ENCODE data around the gene POU2F1. TPM values are rescaled to one million over a fixed set of nuclear protein-coding genes. Genes with fewer than 3 reads are reported as not detected.

Gene POU2F1
- total and polyA plus RNA-seq, 5 donors from 2014 or later: 5.2 to 35.3 (median 10.0) TPM

- Mint-ChIP-seq H3K36me3 (no peaks in the 10 kb centered on the region), H3K9me3 (peaks cover 0 to 7% (median 0%) of the 10 kb centered on the region in 7 donors), H3K27me3 (peaks cover 39% of the 10 kb centered on the region), H3K4me3 (no peak overlapping the region), H3K27ac (no peak overlapping the region), H3K4me1 (peaks cover 0 to 5% (median 0%) of the 10 kb centered on the region in 4 donors)
- no peaks in the 10 kb centered on the region for H3K4me1 ChIP-seq (ENCODE audit: control insufficient read depth, insufficient read depth, low read length, poor library complexity, severe bottlenecking)
- peaks cover 5% of the 10 kb centered on the region for H3K27me3 ChIP-seq (ENCODE audit: control insufficient read depth, insufficient read depth, low read length)
- no peak overlapping the region for H3K4me3 ChIP-seq (ENCODE audit: low read depth, low read length)
- H3K36me3 ChIP-seq (ENCODE audit: control insufficient read depth, insufficient read depth, low read length): no peaks in the 10 kb centered on the region
- DNase-seq (no peak), ATAC-seq (ENCODE audit: low read depth in 2 of 2) (no peak)
- no peaks in the 10 kb centered on the region for H3K9me3 ChIP-seq (ENCODE audit: control insufficient read depth in 2 of 2, low read length in 2 of 2)
- H3K27ac ChIP-seq (ENCODE audit: insufficient read depth, low read length, poor library complexity, severe bottlenecking): no peak overlapping the region
Measured at GRCh38 chr1:167185062-167185461, 35.6 kb upstream of the POU2F1 start.

DNA sequence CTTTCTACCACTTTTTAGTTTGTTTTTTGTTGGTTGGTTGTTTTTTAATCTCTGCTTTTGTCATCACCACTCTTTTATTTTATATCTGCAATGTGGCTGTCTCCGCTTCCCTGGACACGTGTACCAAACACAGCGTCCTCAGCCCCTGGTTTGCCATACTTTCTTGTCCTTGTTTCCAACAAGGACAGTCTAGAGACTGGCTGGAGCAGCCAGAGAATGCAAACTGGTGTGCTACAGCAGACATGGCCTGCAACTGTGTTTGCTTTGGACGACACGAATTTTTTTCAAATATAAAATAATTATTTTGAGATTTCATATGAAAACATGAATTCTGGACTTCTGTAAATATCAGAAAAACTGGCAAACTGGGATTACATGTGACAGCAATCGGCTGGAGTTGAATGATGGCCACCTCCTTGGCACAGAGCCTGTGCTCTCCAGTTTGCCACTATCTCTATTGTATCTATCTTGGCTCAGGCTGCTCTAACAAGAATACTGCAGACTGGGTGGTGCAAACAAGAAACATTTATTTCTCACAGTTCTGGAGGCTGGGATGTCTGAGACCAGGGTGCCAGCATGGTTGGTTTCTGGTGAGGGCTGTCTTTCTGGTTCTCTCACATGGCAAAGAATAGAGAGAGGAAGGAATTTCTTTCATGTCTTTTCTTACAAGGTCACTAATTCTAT is 34.6 kb upstream of the POU2F1 start:
- Mint-ChIP-seq H3K4me1 (peaks cover 0 to 5% (median 0%) of the 10 kb centered on the region in 4 donors), H3K4me3 (no peak overlapping the region), H3K27ac (no peak overlapping the region), H3K36me3 (no peaks in the 10 kb centered on the region), H3K27me3 (peaks cover 42% of the 10 kb centered on the region), H3K9me3 (peaks cover 0 to 6% (median 0%) of the 10 kb centered on the region in 7 donors)
- DNase-seq (no peak), ATAC-seq (ENCODE audit: low read depth in 2 of 2) (no peak)
- Histone ChIP-seq H3K36me3 (ENCODE audit: control insufficient read depth, insufficient read depth, low read length) (no peaks in the 10 kb centered on the region), H3K9me3 (ENCODE audit: control insufficient read depth in 2 of 2, low read length in 2 of 2) (no peaks in the 10 kb centered on the region), H3K27me3 (ENCODE audit: control insufficient read depth, insufficient read depth, low read length) (peaks cover 2% of the 10 kb centered on the region), H3K4me3 (ENCODE audit: low read depth, low read length) (no peak overlapping the region), H3K4me1 (ENCODE audit: control insufficient read depth, insufficient read depth, low read length, poor library complexity, severe bottlenecking) (no peaks in the 10 kb centered on the region), H3K27ac (ENCODE audit: insufficient read depth, low read length, poor library complexity, severe bottlenecking) (no peak overlapping the region)

GRCh38 chr1:167186771-167187170 is 33.9 kb upstream of the POU2F1 start:
- peaks cover 0 to 6% (median 0%) of the 10 kb centered on the region in 7 donors for H3K9me3 Mint-ChIP-seq
- ATAC-seq (ENCODE audit: low read depth in 2 of 2): no peak
- Histone ChIP-seq H3K4me3 (ENCODE audit: low read depth, low read length) (no peak overlapping the region), H3K9me3 (ENCODE audit: control insufficient read depth in 2 of 2, low read length in 2 of 2) (no peaks in the 10 kb centered on the region), H3K27me3 (ENCODE audit: control insufficient read depth, insufficient read depth, low read length) (peaks cover 2% of the 10 kb centered on the region), H3K27ac (ENCODE audit: insufficient read depth, low read length, poor library complexity, severe bottlenecking) (no peak overlapping the region), H3K36me3 (ENCODE audit: control insufficient read depth, insufficient read depth, low read length) (no peaks in the 10 kb centered on the region), H3K4me1 (ENCODE audit: control insufficient read depth, insufficient read depth, low read length, poor library complexity, severe bottlenecking) (no peaks in the 10 kb centered on the region)
- peaks cover 46% of the 10 kb centered on the region for H3K27me3 Mint-ChIP-seq
- peaks cover 0 to 5% (median 0%) of the 10 kb centered on the region in 4 donors for H3K4me1 Mint-ChIP-seq
- no peak overlapping the region for H3K27ac Mint-ChIP-seq
- DNase-seq: no peak
- no peak overlapping the region for H3K4me3 Mint-ChIP-seq
- H3K36me3 Mint-ChIP-seq: no peaks in the 10 kb centered on the region

DNA sequence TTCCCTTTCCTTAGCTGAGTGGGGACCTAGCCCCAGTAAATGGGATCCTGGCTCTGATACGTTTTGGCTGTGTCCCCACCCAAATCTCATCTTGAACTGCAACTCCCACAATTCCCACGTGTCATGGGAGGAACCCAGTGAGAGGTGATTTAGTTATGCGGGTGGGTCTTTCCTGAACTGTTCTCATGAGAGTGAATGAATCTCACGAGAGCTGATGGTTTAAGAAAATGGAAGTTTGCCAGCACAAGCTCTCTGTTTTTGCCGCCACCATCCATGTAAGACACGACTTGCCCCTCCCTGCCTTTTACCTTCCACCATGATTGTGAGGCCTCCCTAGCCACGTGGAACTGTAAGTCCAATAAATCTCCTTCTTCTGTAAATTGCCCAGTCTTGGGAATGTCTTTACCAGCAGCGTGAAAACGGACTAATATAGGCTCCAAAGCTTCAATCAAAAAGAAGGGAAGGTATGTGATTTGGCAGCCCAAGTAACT is 29.9 kb upstream of the POU2F1 start:
- H3K27ac Mint-ChIP-seq: no peak overlapping the region
- H3K4me1 Mint-ChIP-seq: peaks cover 0 to 5% (median 0%) of the 10 kb centered on the region in 4 donors
- H3K4me3 Mint-ChIP-seq: no peak overlapping the region
- peaks cover 5% of the 10 kb centered on the region for H3K27me3 ChIP-seq (ENCODE audit: control insufficient read depth, insufficient read depth, low read length)
- no peaks in the 10 kb centered on the region for H3K9me3 ChIP-seq (ENCODE audit: control insufficient read depth in 2 of 2, low read length in 2 of 2)
- H3K4me3 ChIP-seq (ENCODE audit: low read depth, low read length): no peak overlapping the region
- no peaks in the 10 kb centered on the region for H3K4me1 ChIP-seq (ENCODE audit: control insufficient read depth, insufficient read depth, low read length, poor library complexity, severe bottlenecking)
- peaks cover 0 to 3% (median 0%) of the 10 kb centered on the region in 7 donors for H3K9me3 Mint-ChIP-seq
- no peak for DNase-seq
- H3K27me3 Mint-ChIP-seq: peaks cover 59% of the 10 kb centered on the region
- H3K36me3 Mint-ChIP-seq: no peaks in the 10 kb centered on the region
- no peak overlapping the region for H3K27ac ChIP-seq (ENCODE audit: insufficient read depth, low read length, poor library complexity, severe bottlenecking)
- no peak for ATAC-seq (ENCODE audit: low read depth in 2 of 2)
- H3K36me3 ChIP-seq (ENCODE audit: control insufficient read depth, insufficient read depth, low read length): no peaks in the 10 kb centered on the region

DNA sequence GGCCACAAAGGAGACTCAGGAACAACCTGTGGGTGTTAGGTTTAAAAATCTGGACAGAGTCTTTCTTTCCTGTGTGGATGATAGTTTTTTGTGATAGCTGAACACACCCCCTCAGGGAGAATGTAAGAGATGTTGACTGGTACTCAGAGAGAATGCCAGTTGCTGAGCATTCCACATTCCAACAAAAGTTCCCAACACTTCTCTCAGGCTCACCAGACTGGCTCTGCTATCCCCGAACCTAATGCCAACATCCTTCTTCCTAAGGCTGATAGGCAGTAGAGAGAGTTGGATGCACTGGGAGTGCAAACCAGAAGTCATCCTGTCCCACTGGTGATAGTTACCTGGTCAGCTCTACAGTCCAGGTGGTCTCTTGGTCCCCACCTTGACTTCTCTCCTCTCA is 28.7 kb upstream of the POU2F1 start:
- H3K4me1 Mint-ChIP-seq: peaks cover 0 to 4% (median 0%) of the 10 kb centered on the region in 4 donors
- H3K27ac ChIP-seq (ENCODE audit: insufficient read depth, low read length, poor library complexity, severe bottlenecking): no peak overlapping the region
- H3K27me3 Mint-ChIP-seq: peaks cover 50% of the 10 kb centered on the region
- no peak for DNase-seq
- no peak overlapping the region for H3K27ac Mint-ChIP-seq
- peaks cover 5% of the 10 kb centered on the region for H3K27me3 ChIP-seq (ENCODE audit: control insufficient read depth, insufficient read depth, low read length)
- no peaks in the 10 kb centered on the region for H3K9me3 ChIP-seq (ENCODE audit: control insufficient read depth in 2 of 2, low read length in 2 of 2)
- no peak overlapping the region for H3K4me3 Mint-ChIP-seq
- no peaks in the 10 kb centered on the region for H3K36me3 ChIP-seq (ENCODE audit: control insufficient read depth, insufficient read depth, low read length)
- H3K4me1 ChIP-seq (ENCODE audit: control insufficient read depth, insufficient read depth, low read length, poor library complexity, severe bottlenecking): no peaks in the 10 kb centered on the region
- peaks cover 0 to 3% (median 0%) of the 10 kb centered on the region in 7 donors for H3K9me3 Mint-ChIP-seq
- no peaks in the 10 kb centered on the region for H3K36me3 Mint-ChIP-seq
- ATAC-seq (ENCODE audit: low read depth in 2 of 2): no peak
- H3K4me3 ChIP-seq (ENCODE audit: low read depth, low read length): no peak overlapping the region

DNA sequence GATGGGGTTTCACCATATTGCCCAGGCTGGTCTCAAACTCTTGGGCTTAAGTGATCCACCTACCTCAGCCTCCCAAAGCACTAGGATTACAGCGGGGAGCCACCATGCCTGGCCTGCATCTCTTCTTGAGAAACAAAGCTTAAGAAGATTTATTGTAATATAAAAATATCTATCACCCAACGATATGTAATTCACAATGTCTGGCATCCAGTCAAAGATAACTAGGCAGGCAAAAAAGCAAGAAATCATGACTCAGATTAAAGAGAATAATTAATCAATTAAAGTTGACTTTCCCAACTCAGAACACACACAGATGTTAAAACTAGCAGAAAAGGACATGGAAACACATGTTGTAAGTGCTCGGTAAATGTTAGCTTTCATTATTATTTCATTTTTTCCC is 26.5 kb upstream of the POU2F1 start:
- H3K4me1 ChIP-seq (ENCODE audit: control insufficient read depth, insufficient read depth, low read length, poor library complexity, severe bottlenecking): no peaks in the 10 kb centered on the region
- H3K36me3 Mint-ChIP-seq: no peaks in the 10 kb centered on the region
- H3K4me1 Mint-ChIP-seq: no peaks in the 10 kb centered on the region
- peaks cover 0 to 2% (median 0%) of the 10 kb centered on the region in 7 donors for H3K9me3 Mint-ChIP-seq
- H3K27ac ChIP-seq (ENCODE audit: insufficient read depth, low read length, poor library complexity, severe bottlenecking): no peak overlapping the region
- H3K4me3 ChIP-seq (ENCODE audit: low read depth, low read length): no peak overlapping the region
- H3K36me3 ChIP-seq (ENCODE audit: control insufficient read depth, insufficient read depth, low read length): no peaks in the 10 kb centered on the region
- DNase-seq (no peak), ATAC-seq (ENCODE audit: low read depth in 2 of 2) (no peak)
- no peak overlapping the region for H3K4me3 Mint-ChIP-seq
- H3K27ac Mint-ChIP-seq: no peak overlapping the region
- no peaks in the 10 kb centered on the region for H3K9me3 ChIP-seq (ENCODE audit: control insufficient read depth in 2 of 2, low read length in 2 of 2)
- H3K27me3 ChIP-seq (ENCODE audit: control insufficient read depth, insufficient read depth, low read length): peaks cover 5% of the 10 kb centered on the region
- H3K27me3 Mint-ChIP-seq: peaks cover 35% of the 10 kb centered on the region

DNA sequence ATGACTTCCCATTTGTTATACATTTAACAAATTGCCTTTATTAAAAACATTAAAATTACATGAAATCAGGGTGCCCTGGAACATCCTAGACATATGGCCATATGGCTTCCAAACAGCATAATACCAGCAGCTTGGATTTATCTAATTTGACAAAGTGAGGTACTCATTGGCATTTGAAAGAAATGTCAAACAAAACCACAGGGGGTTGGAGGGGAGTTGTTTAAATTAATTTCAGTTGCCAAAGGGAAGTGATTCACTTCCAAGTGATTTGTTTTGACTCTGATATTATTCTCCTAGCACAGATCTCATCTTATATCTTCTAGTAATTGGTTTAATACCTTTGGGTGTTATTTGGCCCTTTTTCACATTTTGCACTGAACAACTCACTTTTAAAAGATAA is 24.5 kb upstream of the POU2F1 start:
- no peak for ATAC-seq (ENCODE audit: low read depth in 2 of 2)
- peaks cover 0 to 2% (median 0%) of the 10 kb centered on the region in 7 donors for H3K9me3 Mint-ChIP-seq
- H3K4me1 Mint-ChIP-seq: no peaks in the 10 kb centered on the region
- H3K27ac Mint-ChIP-seq: no peak overlapping the region
- Histone ChIP-seq H3K4me3 (ENCODE audit: low read depth, low read length) (no peak overlapping the region), H3K27me3 (ENCODE audit: control insufficient read depth, insufficient read depth, low read length) (peaks cover 5% of the 10 kb centered on the region), H3K4me1 (ENCODE audit: control insufficient read depth, insufficient read depth, low read length, poor library complexity, severe bottlenecking) (no peaks in the 10 kb centered on the region), H3K27ac (ENCODE audit: insufficient read depth, low read length, poor library complexity, severe bottlenecking) (no peak overlapping the region), H3K9me3 (ENCODE audit: control insufficient read depth in 2 of 2, low read length in 2 of 2) (no peaks in the 10 kb centered on the region), H3K36me3 (ENCODE audit: control insufficient read depth, insufficient read depth, low read length) (no peaks in the 10 kb centered on the region)
- no peak for DNase-seq
- peaks cover 22% of the 10 kb centered on the region for H3K27me3 Mint-ChIP-seq
- H3K4me3 Mint-ChIP-seq: no peak overlapping the region
- no peaks in the 10 kb centered on the region for H3K36me3 Mint-ChIP-seq

DNA sequence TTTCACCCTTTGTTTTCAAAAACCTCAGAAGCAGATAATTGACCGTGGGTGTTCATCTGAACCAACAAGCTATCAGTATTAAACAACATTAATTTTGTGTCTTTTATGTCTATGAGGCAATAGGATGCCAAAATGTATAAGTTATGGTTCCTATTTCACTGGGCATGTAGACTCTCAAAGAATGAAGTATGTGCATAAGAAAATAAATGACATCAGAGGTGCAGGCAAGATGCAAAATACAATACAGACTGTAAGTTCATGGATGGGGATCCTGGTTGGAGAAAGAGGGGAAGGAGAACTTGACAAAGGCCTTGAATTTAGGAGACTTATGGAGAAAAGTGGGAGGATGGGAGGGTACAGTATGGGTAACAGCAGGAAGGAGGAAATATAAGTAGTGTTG is 23.4 kb upstream of the POU2F1 start:
- peaks cover 14% of the 10 kb centered on the region for H3K27me3 Mint-ChIP-seq
- Histone ChIP-seq H3K9me3 (ENCODE audit: control insufficient read depth in 2 of 2, low read length in 2 of 2) (no peaks in the 10 kb centered on the region), H3K36me3 (ENCODE audit: control insufficient read depth, insufficient read depth, low read length) (no peaks in the 10 kb centered on the region), H3K27me3 (ENCODE audit: control insufficient read depth, insufficient read depth, low read length) (peaks cover under 1% of the 10 kb centered on the region), H3K4me3 (ENCODE audit: low read depth, low read length) (no peak overlapping the region), H3K27ac (ENCODE audit: insufficient read depth, low read length, poor library complexity, severe bottlenecking) (no peak overlapping the region), H3K4me1 (ENCODE audit: control insufficient read depth, insufficient read depth, low read length, poor library complexity, severe bottlenecking) (no peaks in the 10 kb centered on the region)
- H3K4me1 Mint-ChIP-seq: no peaks in the 10 kb centered on the region
- H3K9me3 Mint-ChIP-seq: peaks cover 0 to 2% (median 0%) of the 10 kb centered on the region in 7 donors
- DNase-seq (no peak), ATAC-seq (ENCODE audit: low read depth in 2 of 2) (no peak)
- no peaks in the 10 kb centered on the region for H3K36me3 Mint-ChIP-seq
- H3K27ac Mint-ChIP-seq: no peak overlapping the region
- no peak overlapping the region for H3K4me3 Mint-ChIP-seq

All from CD4-positive, CD25-positive, alpha-beta regulatory T cell (primary cell).